M059J (cell line): Measurements from ENCODE around the gene NCLN. TPM values are rescaled to one million over a fixed set of nuclear protein-coding genes. Genes with fewer than 3 reads are reported as not detected.

Source experiments
- total RNA-seq: library from RNA; depleted of rRNA; stranded (reverse); fragments of >200 nt; shearing (Covaris generic); gene quantifications from 2 replicates; pipeline ENCODE4 v1.2.3, GENCODE V29; 2014; rRNA removed

Gene NCLN
- total RNA-seq, 1 experiment from 2014 or later: 76.1 TPM

Other genes starting within 250 kb of the NCLN start
- gene ZNF77, start 241.0 kb upstream of the NCLN start, total RNA-seq: 4.9 and 7.6 TPM in 2 replicates
- 0.10 and 2.8 TPM in 2 replicates for gene TLE6, start 208.4 kb upstream of the NCLN start, total RNA-seq
- gene TLE2, start 156.7 kb upstream of the NCLN start, total RNA-seq: not detected in 2 replicates
- gene TLE5, start 123.4 kb upstream of the NCLN start, total RNA-seq: 186 and 200 TPM in 2 replicates
- gene GNA11, start 91.6 kb upstream of the NCLN start, total RNA-seq: 38.0 and 69.7 TPM in 2 replicates
- not detected in 2 replicates for gene GNA15, start 49.9 kb upstream of the NCLN start, total RNA-seq
- gene S1PR4, start 7.2 kb upstream of the NCLN start, total RNA-seq: not detected in 2 replicates
- gene CELF5, start 38.7 kb downstream of the NCLN start, total RNA-seq: not detected in 2 replicates
- 26.5 and 56.9 TPM in 2 replicates for gene NFIC, start 180.7 kb downstream of the NCLN start, total RNA-seq